Ishikawa (cell line): ENCODE measurements around the gene KRTAP5-1.

Source experiments
- CEBPB ChIP-seq: IDR thresholded peaks from 2 replicates; pipeline ENCODE4 v1.6.1; 2012
- EP300 ChIP-seq: IDR thresholded peaks from 2 replicates; pipeline ENCODE4 v1.6.1; 2012; ENCODE audit warnings: borderline replicate concordance
- NFIC ChIP-seq: IDR thresholded peaks from 2 replicates; pipeline ENCODE4 v1.6.1; 2012
- RAD21 ChIP-seq: IDR thresholded peaks from 2 replicates; pipeline ENCODE4 v1.6.1; 2012; ENCODE audit warnings: low read depth
- TAF1 ChIP-seq: IDR thresholded peaks from 2 replicates; pipeline ENCODE4 v1.6.1; 2012; ENCODE audit warnings: low read depth, mild to moderate bottlenecking
- TCF12 ChIP-seq: IDR thresholded peaks from 2 replicates; pipeline ENCODE4 v1.6.1; 2012; ENCODE audit warnings: low read depth
- TF ChIP-seq, protein P1 (sequence below): IDR thresholded peaks from 2 replicates; pipeline ENCODE4 v1.6.1; 2012
- TF ChIP-seq, protein P2 (sequence below): IDR thresholded peaks from 2 replicates; pipeline ENCODE4 v1.6.1; 2012; ENCODE audit warnings: low read depth, mild to moderate bottlenecking
- TF ChIP-seq, protein P3 (sequence below): IDR thresholded peaks from 2 replicates; pipeline ENCODE4 v1.6.1; 2012

DNA sequence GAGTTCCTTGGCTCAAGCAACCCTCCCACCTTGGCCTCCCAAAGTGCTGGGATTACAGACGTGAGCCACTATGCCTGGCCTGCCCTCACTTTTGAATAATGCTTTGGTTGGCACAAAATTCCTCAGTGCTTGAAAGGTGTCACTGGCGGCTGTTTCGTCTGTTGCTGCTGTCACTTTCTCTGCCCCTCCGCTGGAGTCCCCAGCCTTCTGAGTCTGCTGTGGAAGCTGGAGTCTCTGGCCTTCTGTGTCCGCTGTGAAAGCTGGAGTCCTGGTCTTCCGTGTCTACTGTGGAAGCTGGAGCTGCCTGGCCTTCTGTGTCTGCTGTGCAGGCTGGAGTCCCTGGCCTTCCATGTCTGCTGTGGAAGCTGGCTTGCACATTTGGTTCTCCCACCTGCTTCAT lies 4.9 kb upstream of the KRTAP5-1 start:
- TF ChIP-seq, protein P1, sequence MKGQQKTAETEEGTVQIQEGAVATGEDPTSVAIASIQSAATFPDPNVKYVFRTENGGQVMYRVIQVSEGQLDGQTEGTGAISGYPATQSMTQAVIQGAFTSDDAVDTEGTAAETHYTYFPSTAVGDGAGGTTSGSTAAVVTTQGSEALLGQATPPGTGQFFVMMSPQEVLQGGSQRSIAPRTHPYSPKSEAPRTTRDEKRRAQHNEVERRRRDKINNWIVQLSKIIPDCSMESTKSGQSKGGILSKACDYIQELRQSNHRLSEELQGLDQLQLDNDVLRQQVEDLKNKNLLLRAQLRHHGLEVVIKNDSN = no peak
- no peak for TF ChIP-seq RAD21
- TF ChIP-seq CEBPB = no peak
- no peak for TF ChIP-seq EP300
- TF ChIP-seq, protein P2, sequence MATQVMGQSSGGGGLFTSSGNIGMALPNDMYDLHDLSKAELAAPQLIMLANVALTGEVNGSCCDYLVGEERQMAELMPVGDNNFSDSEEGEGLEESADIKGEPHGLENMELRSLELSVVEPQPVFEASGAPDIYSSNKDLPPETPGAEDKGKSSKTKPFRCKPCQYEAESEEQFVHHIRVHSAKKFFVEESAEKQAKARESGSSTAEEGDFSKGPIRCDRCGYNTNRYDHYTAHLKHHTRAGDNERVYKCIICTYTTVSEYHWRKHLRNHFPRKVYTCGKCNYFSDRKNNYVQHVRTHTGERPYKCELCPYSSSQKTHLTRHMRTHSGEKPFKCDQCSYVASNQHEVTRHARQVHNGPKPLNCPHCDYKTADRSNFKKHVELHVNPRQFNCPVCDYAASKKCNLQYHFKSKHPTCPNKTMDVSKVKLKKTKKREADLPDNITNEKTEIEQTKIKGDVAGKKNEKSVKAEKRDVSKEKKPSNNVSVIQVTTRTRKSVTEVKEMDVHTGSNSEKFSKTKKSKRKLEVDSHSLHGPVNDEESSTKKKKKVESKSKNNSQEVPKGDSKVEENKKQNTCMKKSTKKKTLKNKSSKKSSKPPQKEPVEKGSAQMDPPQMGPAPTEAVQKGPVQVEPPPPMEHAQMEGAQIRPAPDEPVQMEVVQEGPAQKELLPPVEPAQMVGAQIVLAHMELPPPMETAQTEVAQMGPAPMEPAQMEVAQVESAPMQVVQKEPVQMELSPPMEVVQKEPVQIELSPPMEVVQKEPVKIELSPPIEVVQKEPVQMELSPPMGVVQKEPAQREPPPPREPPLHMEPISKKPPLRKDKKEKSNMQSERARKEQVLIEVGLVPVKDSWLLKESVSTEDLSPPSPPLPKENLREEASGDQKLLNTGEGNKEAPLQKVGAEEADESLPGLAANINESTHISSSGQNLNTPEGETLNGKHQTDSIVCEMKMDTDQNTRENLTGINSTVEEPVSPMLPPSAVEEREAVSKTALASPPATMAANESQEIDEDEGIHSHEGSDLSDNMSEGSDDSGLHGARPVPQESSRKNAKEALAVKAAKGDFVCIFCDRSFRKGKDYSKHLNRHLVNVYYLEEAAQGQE = no peak
- TF ChIP-seq, protein P3, sequence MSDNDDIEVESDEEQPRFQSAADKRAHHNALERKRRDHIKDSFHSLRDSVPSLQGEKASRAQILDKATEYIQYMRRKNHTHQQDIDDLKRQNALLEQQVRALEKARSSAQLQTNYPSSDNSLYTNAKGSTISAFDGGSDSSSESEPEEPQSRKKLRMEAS = no peak
- TF ChIP-seq NFIC = no peak
- TF ChIP-seq TCF12 = no peak
- no peak for TF ChIP-seq TAF1
